HG02981 (cell line): ENCODE data around the gene FAM241B.
A peak's percentile ranks its signal among the peaks of the same experiment; 100 is the strongest.

Source experiments
- ATAC-seq: cut with Tn5 transposase; IDR thresholded peaks from one replicate; pipeline ENCODE4 v1.9.1; 2021; ENCODE audit warnings: mild to moderate bottlenecking, moderate library complexity; ENCODE audit not compliant: unreplicated experiment

FAM241B gene, protein sequence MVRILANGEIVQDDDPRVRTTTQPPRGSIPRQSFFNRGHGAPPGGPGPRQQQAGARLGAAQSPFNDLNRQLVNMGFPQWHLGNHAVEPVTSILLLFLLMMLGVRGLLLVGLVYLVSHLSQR

GRCh38 chr10:69629897-69630650 lies at the start of gene FAM241B:
Gene FAM241B, plus strand, starts transcription at chr10:69630247. Its CDS starts 1,497 bp downstream, at chr10:69631744.
- ATAC-seq, result peak; percentile 59

DNA sequence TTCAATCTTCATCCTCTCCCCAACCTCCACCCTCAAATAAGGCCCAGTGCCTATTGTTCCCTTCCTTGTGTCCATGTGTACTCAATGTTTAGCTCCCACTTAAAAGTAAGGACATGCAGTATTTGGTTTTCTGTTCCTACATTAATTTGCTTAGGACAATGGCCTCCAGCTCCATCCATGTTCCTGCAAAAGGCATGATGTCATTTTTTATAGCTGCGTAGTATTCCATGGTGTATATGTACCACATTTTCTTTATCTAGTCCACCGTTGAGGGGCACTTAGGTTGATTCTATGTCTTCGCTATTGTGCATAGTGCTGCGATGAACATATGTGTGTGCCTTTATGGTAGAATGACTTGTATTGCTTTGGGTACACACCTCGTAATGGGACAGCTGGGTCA lies 49.6 kb upstream of the FAM241B start:
- ATAC-seq, result no peak

GRCh38 chr10:69583106-69583505 lies 46.9 kb upstream of the FAM241B start:
- no peak for ATAC-seq

DNA sequence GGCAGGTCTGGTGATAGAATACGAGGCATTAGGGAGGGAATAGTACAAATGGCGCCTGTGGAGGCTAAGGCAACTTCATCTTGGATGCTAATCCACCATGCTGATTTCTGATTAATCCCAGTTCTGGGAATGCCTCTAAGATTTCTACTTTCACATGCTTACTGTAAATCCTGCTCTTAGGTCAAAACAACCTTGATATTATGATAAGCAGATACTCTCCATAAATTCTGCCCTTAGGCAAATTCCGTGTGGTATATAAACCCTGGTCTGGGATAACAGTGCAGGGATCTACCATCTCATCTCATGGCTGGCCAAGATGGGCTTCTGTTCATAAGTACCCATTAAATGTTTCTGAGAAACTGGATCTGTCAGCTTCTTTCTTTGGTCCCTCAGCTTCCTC lies 45.4 kb upstream of the FAM241B start:
- no peak for ATAC-seq

- ATAC-seq, result no peak
These were observed 41.7 kb upstream of the FAM241B start for GRCh38 chr10:69588358-69588757.

DNA sequence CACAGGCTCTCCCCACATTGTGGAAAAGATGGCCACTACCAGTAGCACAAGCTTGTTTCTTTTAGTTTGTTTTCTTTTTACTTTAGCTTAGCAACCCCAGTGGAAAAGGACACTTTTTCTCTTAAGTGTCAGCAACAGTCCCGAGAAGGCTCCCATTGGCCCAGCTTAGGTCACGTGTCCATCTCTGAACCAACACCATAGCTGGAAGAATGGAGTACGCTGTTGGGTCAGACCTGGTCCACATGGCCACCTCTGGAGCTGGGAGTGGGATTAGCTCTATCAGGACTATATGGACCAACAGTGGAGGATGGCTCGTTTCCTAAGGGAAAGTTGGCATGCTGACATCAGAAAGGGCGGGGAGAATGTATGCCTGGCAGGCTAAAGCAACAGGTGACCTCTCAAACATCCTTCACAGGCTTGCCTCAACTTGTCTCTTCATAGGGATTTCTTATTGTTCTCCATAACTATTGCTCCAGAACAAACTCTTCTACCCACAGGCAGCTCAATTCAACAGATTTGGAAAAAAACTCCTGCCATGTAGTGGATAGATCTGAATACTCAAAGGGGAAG lies 29.2 kb upstream of the FAM241B start:
- ATAC-seq, result no peak

- no peak for ATAC-seq
These were observed 21.0 kb upstream of the FAM241B start for GRCh38 chr10:69609077-69609476.

GRCh38 chr10:69612760-69613159 lies 17.3 kb upstream of the FAM241B start:
- no peak for ATAC-seq

DNA sequence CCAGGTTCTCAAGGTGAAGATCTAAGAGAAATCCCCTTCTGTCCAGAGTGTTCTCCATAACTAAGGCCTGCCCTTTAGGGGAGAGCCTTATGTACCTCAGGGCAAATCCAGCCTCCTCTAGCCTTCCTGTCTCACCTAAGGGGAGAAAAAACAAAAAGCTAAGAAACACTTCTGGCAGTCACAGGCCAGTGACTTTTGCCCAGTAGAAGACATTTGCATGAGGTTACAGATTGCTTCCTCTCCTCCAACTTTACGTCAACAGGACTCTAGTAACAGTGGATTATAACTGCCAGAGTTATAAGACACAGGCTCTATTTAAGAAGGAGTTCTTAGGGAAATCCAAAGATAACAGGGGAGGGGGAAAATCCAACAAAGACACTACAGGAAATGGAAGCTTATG lies 15.9 kb upstream of the FAM241B start:
- no peak for ATAC-seq

DNA sequence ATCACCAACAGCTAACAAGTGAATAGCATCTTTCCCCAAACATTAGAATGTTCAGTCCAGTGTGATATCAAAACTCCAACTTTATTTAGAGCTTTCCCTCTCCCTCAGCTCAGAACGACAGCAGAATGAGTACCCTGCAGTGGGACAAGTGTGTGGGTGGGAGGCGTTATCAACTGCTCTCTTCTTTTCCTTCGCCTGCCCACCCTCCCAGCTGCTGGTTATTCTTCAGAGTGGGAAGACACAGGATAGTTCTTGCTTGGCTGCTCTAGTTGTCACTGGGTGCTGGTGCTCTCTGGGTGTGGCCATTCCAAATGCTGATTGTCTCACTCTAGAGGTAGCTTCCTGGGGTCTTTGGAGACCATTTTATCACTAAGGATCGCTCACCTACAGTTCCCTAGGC lies 13.7 kb upstream of the FAM241B start:
- ATAC-seq, result no peak

- no peak for ATAC-seq
These were observed 11.3 kb upstream of the FAM241B start for GRCh38 chr10:69618746-69619145.

DNA sequence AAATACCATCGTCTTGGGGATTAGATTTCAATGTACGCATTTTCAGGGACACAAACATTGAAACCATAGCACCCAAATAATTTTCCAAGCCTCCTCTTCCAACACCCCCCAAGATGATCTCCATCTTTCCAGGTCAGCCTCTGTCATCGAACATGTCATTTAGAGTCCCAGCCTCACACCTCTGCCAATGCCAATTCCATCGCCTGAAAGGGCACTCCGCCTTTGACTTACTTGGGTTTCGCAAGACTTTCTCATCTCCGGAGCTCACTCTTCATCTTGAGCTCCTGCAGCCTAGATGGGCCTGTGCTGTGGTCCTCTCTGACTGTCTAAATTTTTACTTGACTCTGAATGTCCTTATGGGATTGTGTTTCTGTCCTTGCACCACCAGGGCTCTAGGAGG lies 10.4 kb upstream of the FAM241B start:
- ATAC-seq, result no peak

DNA sequence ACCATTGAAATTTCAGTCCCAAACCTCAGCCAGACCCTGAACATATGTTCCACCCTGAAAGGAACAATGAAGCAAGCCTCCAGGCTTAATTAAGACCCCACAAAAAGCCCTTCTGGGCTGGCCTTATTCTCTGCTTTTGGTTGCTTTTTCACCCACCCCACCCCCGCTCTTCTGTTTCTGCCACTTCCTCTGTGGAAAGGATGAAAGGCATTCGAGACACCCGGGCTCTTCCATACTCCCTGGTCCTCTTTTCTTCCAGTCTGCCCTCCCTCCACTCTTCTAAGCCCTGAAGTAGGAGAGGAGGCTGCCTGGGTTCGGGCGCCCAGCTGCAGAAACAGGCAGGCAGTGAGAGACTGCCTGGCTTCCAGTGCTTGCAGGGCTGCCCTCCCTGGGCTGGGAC lies 9.4 kb upstream of the FAM241B start:
- ATAC-seq, result no peak

DNA sequence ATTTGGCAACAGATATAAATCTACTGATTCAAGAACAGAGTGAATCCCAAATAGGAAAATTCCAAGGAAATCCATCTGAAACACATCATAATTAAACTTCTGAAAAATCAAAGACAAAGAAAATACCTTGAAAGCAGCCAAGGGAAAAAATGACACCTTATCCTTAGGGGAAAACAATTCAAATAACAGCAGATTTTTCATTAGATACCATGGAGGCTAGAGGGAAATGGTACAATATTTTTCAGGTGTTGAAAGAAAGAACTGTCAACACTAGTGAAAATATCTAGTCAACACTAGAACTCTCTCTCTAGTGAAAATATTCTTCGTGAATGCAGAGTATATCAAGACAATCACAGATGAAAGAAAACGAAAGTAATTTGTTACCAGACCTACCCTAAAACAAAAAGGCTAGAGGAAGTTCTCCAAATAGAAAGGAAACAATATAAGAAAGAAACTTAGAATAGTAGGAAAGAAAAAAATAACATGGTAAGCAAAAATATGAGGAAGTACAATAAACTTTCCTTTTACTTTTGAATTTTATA lies 5.7 kb upstream of the FAM241B start:
- ATAC-seq, result no peak

DNA sequence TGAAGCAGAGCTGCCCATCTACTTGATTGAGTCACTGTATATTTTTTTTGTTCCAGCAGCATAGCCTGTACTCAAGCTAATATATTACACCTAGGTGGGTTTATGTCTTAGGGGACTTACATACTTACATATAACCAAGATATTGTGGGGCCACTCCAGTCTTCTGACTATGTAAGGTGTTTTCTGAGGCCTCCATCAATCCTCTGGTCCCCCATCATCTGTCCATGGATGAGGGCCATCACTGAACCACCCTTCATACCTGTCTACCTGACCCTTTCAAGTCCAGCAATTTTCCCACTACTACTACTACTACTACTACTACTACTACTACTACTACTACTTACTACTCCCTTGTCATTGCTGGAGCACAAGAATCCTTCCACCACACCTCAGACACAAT lies 3.2 kb upstream of the FAM241B start:
- ATAC-seq, result no peak

DNA sequence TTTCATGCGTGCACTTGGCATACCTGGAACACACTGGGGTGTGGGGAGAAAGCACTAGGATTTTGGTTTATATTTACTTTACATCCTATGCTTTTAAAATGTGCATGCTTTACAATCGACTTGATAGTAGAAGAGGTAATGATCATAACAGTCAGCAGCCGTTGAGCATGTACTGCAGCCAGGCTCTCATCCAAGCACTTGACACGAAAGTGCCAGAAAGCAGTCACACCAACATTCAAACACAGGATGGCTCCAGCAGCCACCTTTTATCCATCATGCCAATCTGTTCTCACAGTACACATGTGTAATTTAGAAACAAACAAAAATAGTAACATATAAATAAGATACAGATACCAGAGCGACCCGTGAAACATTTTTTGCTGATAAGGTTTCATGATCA lies 1.2 kb upstream of the FAM241B start:
- no peak for ATAC-seq

DNA sequence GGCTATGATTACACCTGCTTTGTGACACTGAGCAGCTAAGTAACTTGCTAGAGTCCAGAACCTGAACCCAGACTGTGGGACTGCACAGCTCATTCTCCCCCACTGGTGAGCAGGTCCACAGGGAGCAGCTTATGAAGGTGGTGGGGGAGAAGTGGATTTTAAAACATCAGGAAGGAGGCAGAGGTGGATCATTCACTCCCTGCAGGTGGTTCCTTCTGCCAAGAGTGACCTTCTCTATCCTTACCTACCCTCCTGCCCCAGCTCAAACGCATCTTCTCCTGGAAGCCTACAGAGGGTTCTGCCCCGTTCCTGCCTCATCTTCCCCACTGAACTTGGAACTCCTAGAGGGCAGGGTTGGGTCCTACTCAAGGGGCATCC lies 539 bp upstream of the FAM241B start:
- no peak for ATAC-seq

- ATAC-seq, result no peak
These were observed 779 bp downstream of the FAM241B start for GRCh38 chr10:69630651-69631400.

GRCh38 chr10:69631566-69631965 lies 1.5 kb downstream of the FAM241B start:
- ATAC-seq, result no peak

DNA sequence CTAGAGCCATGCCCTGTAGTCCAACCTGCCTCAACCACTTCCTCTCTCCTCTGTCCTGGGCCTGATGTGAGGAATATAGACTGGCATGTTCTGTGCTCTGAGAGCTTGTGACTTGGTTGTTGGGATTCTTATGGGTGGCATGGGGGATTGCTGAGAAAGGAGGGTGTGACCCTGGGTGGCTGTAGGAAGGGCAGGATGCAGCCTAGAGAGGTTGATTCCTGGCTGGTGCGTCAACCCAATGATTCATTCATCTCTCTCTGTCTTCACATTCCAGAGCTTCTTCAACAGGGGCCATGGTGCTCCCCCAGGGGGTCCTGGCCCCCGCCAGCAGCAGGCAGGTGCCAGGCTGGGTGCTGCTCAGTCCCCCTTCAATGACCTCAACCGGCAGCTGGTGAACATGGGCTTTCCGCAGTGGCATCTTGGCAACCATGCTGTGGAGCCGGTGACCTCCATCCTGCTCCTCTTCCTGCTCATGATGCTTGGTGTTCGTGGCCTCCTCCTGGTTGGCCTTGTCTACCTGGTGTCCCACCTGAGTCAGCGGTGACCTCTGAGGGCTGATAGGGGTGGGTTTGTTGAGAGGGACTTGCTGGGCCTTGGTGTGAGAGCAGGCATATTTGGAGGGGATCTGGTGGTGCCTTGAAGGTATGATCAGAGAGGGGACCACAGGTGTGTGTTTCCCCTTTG lies 2.6 kb downstream of the FAM241B start:
- ATAC-seq, result no peak
